Nephron progenitor cell (in vitro differentiated cells): ENCODE results near the gene PDGFC.
A peak's percentile ranks its signal among the peaks of the same experiment; 100 is the strongest.

Source experiments
- DNase-seq: peaks from one replicate; pipeline ENCODE4 v3.0.0; 2021
- H3K27ac Mint-ChIP-seq: 2 replicates; pipeline ENCODE4 v1.8.0; 2021; ENCODE audit warnings: mild to moderate bottlenecking, moderate library complexity, mixed read lengths
- H3K27me3 Mint-ChIP-seq: 2 replicates; pipeline ENCODE4 v1.8.0; 2021; ENCODE audit warnings: mild to moderate bottlenecking, low read depth, mixed read lengths; ENCODE audit not compliant: poor library complexity
- H3K36me3 Mint-ChIP-seq: 2 replicates; pipeline ENCODE4 v1.8.0; 2021; ENCODE audit warnings: low read depth, mixed read lengths
- H3K4me1 Mint-ChIP-seq: 2 replicates; pipeline ENCODE4 v1.8.0; 2021; ENCODE audit warnings: mixed read lengths
- H3K4me3 Mint-ChIP-seq: 2 replicates; pipeline ENCODE4 v1.8.0; 2021; ENCODE audit warnings: mild to moderate bottlenecking, moderate library complexity, mixed read lengths
- H3K9me3 Mint-ChIP-seq: 2 replicates; pipeline ENCODE4 v1.8.0; 2021; ENCODE audit warnings: mild to moderate bottlenecking, moderate library complexity, mixed read lengths
- CTCF ChIP-seq: fragments of 200-600 bp; sonication (generic); IDR thresholded peaks from 2 replicates; pipeline ENCODE4 v1.5.0; 2021; ENCODE audit warnings: antibody characterized with exemption

PDGFC gene

GRCh38 chr4:156763511-156763910, 208.1 kb downstream of the PDGFC start:
- H3K4me1 Mint-ChIP-seq, result peaks cover 17% of the 10 kb centered on the region
- peak overlapping the region; percentile 68 for H3K27ac Mint-ChIP-seq
- DNase-seq, result no peak
- H3K4me3 Mint-ChIP-seq, result no peak overlapping the region
- H3K36me3 Mint-ChIP-seq, result peaks cover 54% of the 10 kb centered on the region
- peaks cover 1% of the 10 kb centered on the region for H3K9me3 Mint-ChIP-seq
- TF ChIP-seq CTCF, result no peak
- peaks cover 6% of the 10 kb centered on the region for H3K27me3 Mint-ChIP-seq

- peak overlapping the region; percentile 68 for H3K27ac Mint-ChIP-seq
- H3K4me1 Mint-ChIP-seq, result peaks cover 17% of the 10 kb centered on the region
- H3K36me3 Mint-ChIP-seq, result peaks cover 59% of the 10 kb centered on the region
- H3K27me3 Mint-ChIP-seq, result peaks cover 6% of the 10 kb centered on the region
- DNase-seq, result peak; percentile 2
- no peak for TF ChIP-seq CTCF
- H3K4me3 Mint-ChIP-seq, result no peak overlapping the region
- peaks cover 6% of the 10 kb centered on the region for H3K9me3 Mint-ChIP-seq
Observed at GRCh38 chr4:156762851-156763250, 208.7 kb downstream of the PDGFC start.

DNA sequence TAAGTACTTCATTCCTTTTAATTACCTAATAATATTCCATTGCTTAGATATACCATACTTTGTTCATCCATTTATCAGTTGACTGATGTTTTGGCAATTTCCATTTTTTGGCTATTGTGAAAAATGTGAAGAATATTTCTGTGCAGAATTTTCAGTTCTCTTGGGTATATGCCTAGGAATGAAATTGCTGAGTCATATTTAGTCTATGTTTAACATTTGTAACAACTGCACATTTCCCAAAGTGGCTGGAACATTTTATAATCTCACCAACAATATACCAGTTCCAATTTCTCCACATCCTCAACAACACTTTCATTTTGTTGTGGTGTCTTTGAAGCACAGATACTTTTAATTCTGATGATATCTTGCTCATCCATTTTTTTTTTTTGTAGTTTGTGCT, 215.5 kb downstream of the PDGFC start:
- no peak overlapping the region for H3K4me3 Mint-ChIP-seq
- peaks cover 2% of the 10 kb centered on the region for H3K27me3 Mint-ChIP-seq
- no peak for DNase-seq
- H3K4me1 Mint-ChIP-seq, result peaks cover 7% of the 10 kb centered on the region
- peaks cover 26% of the 10 kb centered on the region for H3K36me3 Mint-ChIP-seq
- TF ChIP-seq CTCF, result no peak
- H3K9me3 Mint-ChIP-seq, result peaks cover 6% of the 10 kb centered on the region
- H3K27ac Mint-ChIP-seq, result no peak overlapping the region

- peaks cover 7% of the 10 kb centered on the region for H3K4me1 Mint-ChIP-seq
- no peak for DNase-seq
- peaks cover 15% of the 10 kb centered on the region for H3K36me3 Mint-ChIP-seq
- TF ChIP-seq CTCF, result no peak
- no peaks in the 10 kb centered on the region for H3K27me3 Mint-ChIP-seq
- peaks cover 9% of the 10 kb centered on the region for H3K9me3 Mint-ChIP-seq
- peak overlapping the region; percentile 29 for H3K27ac Mint-ChIP-seq
- H3K4me3 Mint-ChIP-seq, result no peak overlapping the region
Observed at GRCh38 chr4:156754832-156755570, 216.6 kb downstream of the PDGFC start.

GRCh38 chr4:156751486-156751885, 220.1 kb downstream of the PDGFC start:
- no peak for TF ChIP-seq CTCF
- H3K4me1 Mint-ChIP-seq, result peaks cover 7% of the 10 kb centered on the region
- no peak overlapping the region for H3K27ac Mint-ChIP-seq
- no peak for DNase-seq
- peaks cover 3% of the 10 kb centered on the region for H3K27me3 Mint-ChIP-seq
- no peak overlapping the region for H3K4me3 Mint-ChIP-seq
- no peaks in the 10 kb centered on the region for H3K36me3 Mint-ChIP-seq
- H3K9me3 Mint-ChIP-seq, result peaks cover 8% of the 10 kb centered on the region
